Activated B cell treated with CpG ODN at 0.5 μM for 24 hours (primary cell): ENCODE measurements around the gene ZFP36. TPM values are rescaled to one million over a fixed set of nuclear protein-coding genes. Genes with fewer than 3 reads are reported as not detected.

Experiments
- ATAC-seq: fragments of 200-7000 bp; cut with Tn5 transposase; one replicate; pipeline ENCODE4 v1.10.0; 2021; ENCODE audit warnings: low read depth, mild to moderate bottlenecking, moderate library complexity
- CTCF ChIA-PET: fragments of 350-600 bp; sonication (Branson Sonifier 250); formaldehyde crosslinking; loops from one replicate; lab custom pipeline; 2021; ENCODE audit warnings: antibody characterized with exemption; lab: Charles Lee
- POLR2A ChIA-PET: fragments of 350-600 bp; sonication (Branson Sonifier 250); formaldehyde crosslinking; loops from one replicate; lab custom pipeline; 2021; ENCODE audit warnings: antibody characterized with exemption; lab: Charles Lee
- DNase-seq: peaks from one replicate; pipeline ENCODE4 v3.0.0; 2022
- H3K27ac Mint-ChIP-seq: one replicate; pipeline ENCODE4 v1.8.0; 2020; ENCODE audit warnings: mixed read lengths
- H3K27me3 Mint-ChIP-seq: one replicate; pipeline ENCODE4 v1.8.0; 2021; ENCODE audit warnings: mixed read lengths
- H3K36me3 Mint-ChIP-seq: one replicate; pipeline ENCODE4 v1.8.0; 2021; ENCODE audit warnings: low read depth, mixed read lengths
- H3K4me1 Mint-ChIP-seq: one replicate; pipeline ENCODE4 v1.8.0; 2021; ENCODE audit warnings: mixed read lengths
- H3K4me3 Mint-ChIP-seq: one replicate; pipeline ENCODE4 v1.8.0; 2020; ENCODE audit warnings: mild to moderate bottlenecking, mixed read lengths
- H3K9me3 Mint-ChIP-seq: one replicate; pipeline ENCODE4 v1.8.0; 2020; ENCODE audit warnings: mixed read lengths
- CTCF ChIP-seq: fragments of 200-600 bp; IDR thresholded peaks from one replicate; pipeline ENCODE4 v1.8.0; 2022; ENCODE audit warnings: antibody characterized with exemption, mild to moderate bottlenecking
- intact Hi-C: fragments of 100-400 bp; cut with micrococcal nuclease; formaldehyde crosslinking; loops from one replicate; pipeline ENCODE4 v1.15.1; 2024
- total RNA-seq: library from RNA; stranded (reverse); gene quantifications from 2 replicates; pipeline ENCODE4 v1.2.3, GENCODE V29; 2022

The ZFP36 gene
- total RNA-seq, 1 donor from 2014 or later: 206 TPM

- peaks cover 93% of the 10 kb centered on the region for H3K36me3 Mint-ChIP-seq
- DNase-seq (no peak), ATAC-seq (no peak)
- H3K27ac Mint-ChIP-seq: no peak overlapping the region
- no peaks in the 10 kb centered on the region for H3K27me3 Mint-ChIP-seq
- POLR2A ChIA-PET: no interaction called here
- no peak overlapping the region for H3K4me3 Mint-ChIP-seq
- H3K9me3 Mint-ChIP-seq: no peaks in the 10 kb centered on the region
- intact Hi-C loops: no loop called here
- no peak for TF ChIP-seq CTCF
- H3K4me1 Mint-ChIP-seq: peaks cover 5% of the 10 kb centered on the region
- CTCF ChIA-PET: no interaction called here
Measured at GRCh38 chr19:39380521-39381502, 25.8 kb upstream of the ZFP36 start.

GRCh38 chr19:39381910-39382611 is 24.6 kb upstream of the ZFP36 start:
- H3K4me3 Mint-ChIP-seq: no peak overlapping the region
- ATAC-seq: no peak

GRCh38 chr19:39382991-39383828 is 23.4 kb upstream of the ZFP36 start:
- no peak for DNase-seq
- Mint-ChIP-seq H3K36me3 (peaks cover 91% of the 10 kb centered on the region), H3K27ac (no peak overlapping the region), H3K4me1 (peaks cover 5% of the 10 kb centered on the region), H3K27me3 (no peaks in the 10 kb centered on the region), H3K9me3 (no peaks in the 10 kb centered on the region), H3K4me3 (no peak overlapping the region)
- intact Hi-C loops: no loop called here
- TF ChIP-seq CTCF: no peak
- CTCF ChIA-PET: no interaction called here
- no peak for ATAC-seq
- POLR2A ChIA-PET: interaction anchor here (1.7 kb wide), 1 partner anchor 8 kb away, joined by 5 read pairs; the partner anchor contains the start of genes MED29 and PAF1

More at GRCh38 chr19:39381910-39382611, 24.6 kb upstream of the ZFP36 start:
- Mint-ChIP-seq H3K27me3 (no peaks in the 10 kb centered on the region), H3K36me3 (peaks cover 94% of the 10 kb centered on the region), H3K27ac (peak overlapping the region; percentile 19), H3K4me1 (peaks cover 5% of the 10 kb centered on the region), H3K9me3 (no peaks in the 10 kb centered on the region)
- DNase-seq: no peak
- CTCF ChIA-PET: interaction anchor here (0.6 kb wide), 1 partner anchor 16 kb away, joined by 3 read pairs; no protein-coding TSS in a partner anchor
- TF ChIP-seq CTCF: no peak
- intact Hi-C loops: no loop called here
- POLR2A ChIA-PET: interaction anchor here (1.7 kb wide), 1 partner anchor 9 kb away, joined by 5 read pairs; the partner anchor contains the start of genes MED29 and PAF1

- H3K36me3 Mint-ChIP-seq: peaks cover 88% of the 10 kb centered on the region
- no peaks in the 10 kb centered on the region for H3K9me3 Mint-ChIP-seq
- no peak overlapping the region for H3K27ac Mint-ChIP-seq
- no peaks in the 10 kb centered on the region for H3K27me3 Mint-ChIP-seq
- ATAC-seq: no peak
- TF ChIP-seq CTCF: no peak
- ChIA-PET POLR2A (interaction anchor here (0.7 to 0.8 kb wide), 2 partner anchors 37 to 84 kb away, joined by 3 to 4 read pairs; no protein-coding TSS in a partner anchor), CTCF (no interaction called here)
- intact Hi-C loops: no loop called here
- H3K4me1 Mint-ChIP-seq: peaks cover 13% of the 10 kb centered on the region
- DNase-seq: no peak
- no peak overlapping the region for H3K4me3 Mint-ChIP-seq
Measured at GRCh38 chr19:39384839-39385568, 21.6 kb upstream of the ZFP36 start.
